NCI-H748 treated with DMSO at 0.1 percent for 48 hours (cell line): ENCODE results near the gene SYNJ2BP.
"Not testable (repeated sequence)": the region's sequence is repeated elsewhere in the genome, so short reads cannot be mapped to it uniquely, and the experiment has no call there.

Experiments
- DNase-seq: peaks from one replicate; lab custom pipeline; 2025; lab: John Stamatoyannopoulos, UW

The SYNJ2BP gene, protein sequence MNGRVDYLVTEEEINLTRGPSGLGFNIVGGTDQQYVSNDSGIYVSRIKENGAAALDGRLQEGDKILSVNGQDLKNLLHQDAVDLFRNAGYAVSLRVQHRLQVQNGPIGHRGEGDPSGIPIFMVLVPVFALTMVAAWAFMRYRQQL

GRCh38 chr14:70416725-70417349 lies at the start of gene SYNJ2BP:
TSS of gene SYNJ2BP (minus strand) at chr14:70417090. CDS start at chr14:70416963, 127 bp downstream.
- peak; percentile 55 for DNase-seq

DNA sequence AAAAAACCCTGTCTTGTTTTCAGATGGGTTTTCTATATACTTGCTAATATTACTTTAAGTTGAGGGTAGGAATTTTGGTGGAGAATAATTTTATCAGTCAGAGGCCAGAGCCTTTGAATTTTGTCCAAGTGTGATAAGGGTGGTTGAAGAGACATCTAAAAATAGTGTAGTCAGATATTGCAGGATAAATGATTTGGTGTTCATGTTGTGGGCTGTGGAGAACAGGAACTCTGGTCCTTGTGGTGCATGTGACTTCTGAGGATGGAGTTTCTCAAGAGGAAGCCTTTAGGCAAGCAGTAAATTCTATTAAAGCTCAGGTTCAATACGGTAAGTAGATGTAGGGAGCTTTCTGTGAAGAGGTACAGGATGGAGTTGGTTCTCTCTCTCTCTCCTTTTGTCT lies 37.8 kb upstream of the SYNJ2BP start:
- no peak for DNase-seq

DNA sequence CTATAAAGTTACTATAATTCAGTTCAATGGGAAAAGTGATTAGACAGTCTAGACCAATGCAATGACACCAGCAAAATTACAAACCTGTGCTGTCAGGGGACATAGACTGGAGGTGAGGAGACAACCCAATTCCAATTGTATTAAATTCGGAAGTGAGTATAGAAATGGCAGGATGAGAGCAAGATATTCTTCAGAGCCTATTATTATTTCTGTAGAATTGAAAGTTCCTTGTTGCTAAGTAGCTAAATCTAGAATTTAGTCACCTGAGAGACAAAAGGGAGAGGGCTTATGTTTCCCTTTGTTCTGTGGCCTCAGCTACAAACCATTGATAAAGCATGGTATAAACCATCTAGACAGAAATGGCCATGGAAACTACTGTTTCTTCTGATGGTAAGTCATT lies 35.0 kb upstream of the SYNJ2BP start, which contains the start of gene ADAM21:
ADAM21 (plus strand) TSS at position 301 of the 400 bp plus-strand sequence. CDS start 5,326 bp downstream, outside the sequence.
- no peak for DNase-seq

DNA sequence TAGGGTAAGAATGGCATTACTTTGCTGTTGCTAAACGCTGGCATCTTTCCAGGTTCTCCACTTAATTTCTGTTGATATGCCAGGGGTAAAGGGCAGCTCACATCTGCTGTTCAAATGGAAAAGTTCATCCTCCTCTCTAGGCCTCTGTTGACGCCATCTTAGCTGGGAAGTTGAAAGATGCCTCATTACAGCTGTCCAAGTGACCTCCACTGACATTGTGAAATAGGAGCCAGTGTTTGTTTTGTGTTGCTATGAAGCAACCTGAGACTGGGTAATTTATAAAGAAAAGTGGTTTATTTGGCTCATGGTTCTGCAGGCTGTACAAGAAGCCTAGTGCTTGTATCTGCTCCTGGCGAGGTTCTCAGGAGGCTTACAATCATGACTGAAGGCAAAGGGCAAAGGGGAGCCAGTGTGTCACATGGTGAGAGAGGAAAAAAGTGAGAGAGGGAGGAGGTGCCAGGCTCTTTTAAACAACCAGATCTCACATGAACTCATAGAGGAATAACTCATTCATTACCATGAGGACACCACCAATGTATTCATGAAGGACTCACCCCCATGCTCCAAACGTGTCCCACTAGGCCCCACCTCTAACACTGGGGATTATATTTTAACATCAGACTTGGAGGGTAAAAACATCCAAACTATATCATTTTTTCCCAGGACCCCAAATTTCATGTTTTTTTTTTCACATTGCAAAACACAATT lies 31.9 kb upstream of the SYNJ2BP start:
- DNase-seq = peak; percentile 13

DNA sequence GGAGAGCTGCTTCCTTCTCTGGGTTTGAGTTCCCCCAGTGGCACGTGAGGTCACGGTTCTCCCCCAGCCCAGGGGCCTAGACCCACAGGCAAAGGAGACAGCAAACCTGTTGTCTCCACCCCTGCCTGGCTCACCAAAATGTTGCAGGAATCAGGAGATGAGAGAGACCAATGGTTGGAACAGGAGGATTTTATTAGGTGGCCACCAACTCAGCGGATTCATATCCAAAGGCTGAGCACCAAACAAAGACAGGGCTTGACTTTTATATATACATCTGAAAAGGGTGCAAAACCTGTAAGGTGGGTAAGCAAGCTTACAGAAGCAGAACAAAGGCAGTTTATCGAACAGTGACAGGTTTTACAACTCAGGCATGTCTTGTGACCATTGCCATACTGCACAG lies 25.9 kb upstream of the SYNJ2BP start:
- no peak for DNase-seq

- DNase-seq = no peak
Observed at GRCh38 chr14:70441641-70442040, 24.8 kb upstream of the SYNJ2BP start.

DNA sequence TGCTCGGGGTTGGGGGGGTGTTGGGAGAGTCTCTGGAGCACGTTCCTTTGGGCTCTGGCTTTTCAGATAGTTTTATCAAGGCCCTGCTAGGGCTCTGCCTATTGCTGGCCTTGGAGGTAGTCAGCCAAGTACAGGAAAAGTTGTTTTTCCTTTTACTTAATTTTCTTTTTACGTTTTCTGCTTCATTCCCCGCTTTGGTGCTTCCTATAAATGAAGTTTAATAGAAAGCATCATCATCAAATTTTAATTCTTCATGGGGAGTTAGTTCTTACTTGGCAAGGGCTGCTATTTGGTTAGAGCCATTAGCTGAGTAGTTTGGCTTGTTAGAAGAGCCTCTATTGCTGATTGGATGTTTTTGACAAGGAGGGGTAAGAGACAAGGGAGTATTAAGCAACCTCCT lies 20.0 kb upstream of the SYNJ2BP start:
- DNase-seq = no peak

DNA sequence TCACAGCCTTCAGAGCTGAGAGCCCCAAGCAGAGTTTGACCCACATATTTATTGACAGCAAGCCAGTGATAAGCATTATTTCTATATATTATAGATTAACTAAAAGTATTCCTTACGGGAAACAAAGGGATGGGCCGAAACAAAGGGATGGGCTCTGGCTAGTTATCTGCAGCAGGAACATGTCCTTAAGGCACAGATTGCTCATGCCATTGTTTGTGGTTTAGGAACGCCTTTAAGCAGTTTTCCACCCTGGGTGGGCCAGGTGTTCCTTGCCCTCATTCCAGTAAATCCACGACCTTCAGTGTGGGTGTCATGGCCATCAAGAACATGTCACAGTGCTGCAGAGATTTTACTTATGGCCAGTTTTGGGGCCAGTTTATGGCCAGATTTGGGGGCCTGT lies 9.7 kb upstream of the SYNJ2BP start:
- not testable (repeated sequence) for DNase-seq

DNA sequence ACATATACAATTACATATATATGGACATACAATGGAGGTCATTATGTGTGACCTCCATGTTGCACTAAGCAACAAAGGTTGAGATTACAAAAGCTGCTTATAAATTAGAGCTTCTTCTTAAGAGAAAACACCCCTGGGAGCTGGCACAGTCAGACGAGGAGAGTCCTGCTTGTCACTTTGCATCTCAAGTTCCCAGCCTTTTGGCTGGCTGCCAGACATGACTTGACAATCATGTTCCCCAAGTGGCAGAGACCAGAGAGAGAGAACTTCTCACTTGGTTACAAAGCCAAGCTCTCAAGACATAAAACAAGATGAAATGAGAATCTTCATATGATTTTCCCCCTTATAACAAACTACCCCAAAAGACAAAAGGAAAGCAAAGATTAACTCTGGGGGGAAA lies 8.5 kb upstream of the SYNJ2BP start:
- DNase-seq = no peak

DNA sequence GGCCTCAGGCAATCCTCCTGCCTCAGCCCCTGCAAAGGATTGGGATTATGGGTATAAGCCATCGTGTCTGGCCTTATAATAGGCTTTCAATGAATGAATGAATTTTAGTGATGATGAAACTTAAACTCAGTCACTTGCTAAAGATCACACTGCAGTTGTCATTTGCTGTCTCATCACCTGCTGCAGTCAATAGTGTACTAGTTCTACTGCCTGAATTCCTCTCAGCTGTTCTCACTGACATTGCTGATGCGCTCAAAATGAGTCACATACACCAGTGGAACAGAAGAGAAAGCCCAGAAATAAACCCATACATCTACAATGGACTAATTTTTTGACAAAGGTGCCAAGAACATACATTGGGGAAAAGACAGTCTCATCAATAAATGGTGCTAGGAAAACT lies 5.6 kb upstream of the SYNJ2BP start:
- no peak for DNase-seq

GRCh38 chr14:70419270-70419931 lies 2.5 kb upstream of the SYNJ2BP start:
- DNase-seq = not testable (repeated sequence)

DNA sequence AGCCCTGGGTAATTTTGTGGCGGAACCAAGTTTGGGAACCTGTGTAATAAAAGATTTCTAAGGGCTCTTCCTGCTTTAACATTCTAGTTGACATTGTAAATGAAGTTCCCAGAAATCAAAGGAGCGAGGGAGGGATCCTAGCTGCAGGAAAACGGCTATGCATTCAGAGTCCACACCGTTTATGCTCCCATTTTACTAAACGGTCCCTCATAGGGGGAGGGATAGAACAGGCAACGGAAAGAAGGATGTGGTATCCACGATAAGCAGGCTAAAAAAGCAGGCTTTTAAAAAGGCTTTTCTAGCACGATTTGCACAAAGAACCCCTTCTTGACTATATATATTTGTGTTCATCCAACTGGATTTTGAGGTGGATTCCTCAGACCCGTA lies 559 bp downstream of the SYNJ2BP start:
- peak; percentile 54 for DNase-seq

GRCh38 chr14:70415788-70416187 lies 1.1 kb downstream of the SYNJ2BP start:
- no peak for DNase-seq

- DNase-seq = no peak
Observed at GRCh38 chr14:70407621-70408020, 9.3 kb downstream of the SYNJ2BP start.

- not testable (repeated sequence) for DNase-seq
Observed at GRCh38 chr14:70406216-70406615, 10.7 kb downstream of the SYNJ2BP start.

DNA sequence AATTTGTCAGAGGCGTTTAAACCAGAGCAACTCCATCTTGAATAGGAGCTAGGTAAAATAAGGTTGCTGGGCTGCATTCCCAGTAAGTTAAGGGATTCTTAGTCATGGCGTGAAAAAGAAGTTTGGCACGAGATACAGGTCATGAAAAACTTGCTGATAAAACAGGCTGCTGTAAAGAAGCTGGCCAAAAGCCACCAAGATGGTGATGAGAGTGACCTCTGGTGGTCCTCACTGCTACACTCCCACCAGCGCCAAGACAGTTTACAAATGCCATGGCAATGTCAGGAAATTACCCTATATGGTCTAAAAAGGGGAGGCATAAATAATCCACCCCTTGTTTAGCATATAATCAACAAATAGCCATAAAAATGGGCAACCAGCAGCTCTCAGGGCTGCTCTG lies 13.6 kb downstream of the SYNJ2BP start:
- not testable (repeated sequence) for DNase-seq

DNA sequence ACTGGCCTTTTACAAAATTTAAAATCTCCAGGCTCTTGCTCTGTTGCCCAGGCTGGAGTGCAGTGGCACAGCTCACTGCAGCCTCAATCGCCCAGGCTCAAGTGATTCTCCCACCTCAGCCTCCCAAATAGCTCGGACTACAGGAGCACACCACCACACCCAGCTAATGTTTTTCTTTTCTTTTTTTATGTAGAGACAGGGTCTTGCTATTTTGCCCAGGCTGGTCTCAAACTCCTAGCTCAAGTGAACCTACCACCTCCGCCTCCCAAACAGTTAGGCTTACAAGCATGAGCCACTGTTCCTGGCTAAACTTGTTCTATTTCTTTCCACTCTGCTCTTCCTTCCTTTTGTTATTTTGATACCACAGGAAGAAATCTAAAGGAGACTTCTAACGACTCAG lies 15.2 kb downstream of the SYNJ2BP start:
- no peak for DNase-seq

GRCh38 chr14:70398706-70399431 lies 18.0 kb downstream of the SYNJ2BP start:
- DNase-seq = no peak

DNA sequence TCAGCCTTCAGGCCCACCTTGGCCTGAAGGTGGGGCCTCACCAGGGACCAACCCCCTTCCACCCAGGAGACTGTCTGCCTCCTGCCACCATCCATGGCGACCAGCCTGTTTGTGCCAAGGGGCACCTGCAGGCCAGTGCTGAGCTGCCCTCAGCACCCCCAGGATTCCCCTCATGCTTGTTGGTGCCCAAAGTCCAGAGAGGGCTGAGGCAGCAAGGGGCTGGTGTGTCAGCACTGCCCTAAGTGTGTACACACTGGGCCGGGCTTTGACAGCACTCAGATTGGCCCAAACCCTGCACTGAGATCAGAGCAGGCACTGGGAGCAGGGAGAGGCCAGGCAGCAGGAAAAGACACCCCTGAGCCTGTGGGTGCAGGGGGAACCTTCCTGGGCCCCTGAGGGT lies 18.6 kb downstream of the SYNJ2BP start:
- DNase-seq = no peak

DNA sequence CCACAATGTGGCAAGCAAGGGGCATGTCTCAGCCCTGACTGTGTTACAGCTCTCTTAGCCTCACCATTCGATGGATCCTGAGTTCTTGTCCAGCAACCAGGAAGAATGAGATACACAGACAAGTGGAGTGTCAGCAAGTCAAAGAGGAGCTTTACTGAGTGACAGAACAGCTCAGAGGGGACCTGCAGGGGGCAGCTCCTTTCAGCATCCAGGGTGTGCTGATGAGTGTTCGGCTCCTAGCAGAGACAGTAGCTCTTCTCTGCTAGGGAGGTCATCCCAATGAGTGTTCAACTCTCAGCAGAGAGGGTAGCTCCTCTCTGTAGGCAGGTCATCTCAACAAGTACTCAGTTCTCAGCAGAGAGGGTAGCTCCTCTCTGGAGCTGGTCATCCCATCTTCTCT lies 19.1 kb downstream of the SYNJ2BP start:
- DNase-seq = no peak

GRCh38 chr14:70394674-70395306 lies 22.1 kb downstream of the SYNJ2BP start:
- DNase-seq = no peak

DNA sequence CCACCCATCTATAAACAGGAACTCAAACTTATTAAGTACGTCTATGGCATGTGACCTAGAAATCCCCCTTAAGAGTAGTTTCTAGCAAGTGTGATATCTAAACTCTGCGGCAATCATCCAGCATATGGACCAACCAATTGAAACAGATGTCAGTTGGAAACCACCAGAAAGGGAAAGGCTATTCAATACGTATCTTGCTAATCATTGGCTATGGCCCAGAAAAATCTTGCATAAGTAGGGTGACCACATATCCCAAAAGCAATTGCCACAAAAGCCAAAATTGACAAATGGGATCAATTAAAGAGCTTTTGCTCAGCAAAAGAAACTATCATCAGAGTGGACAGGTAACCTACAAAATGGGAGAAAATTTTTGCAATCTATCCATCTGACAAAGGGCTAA lies 24.2 kb downstream of the SYNJ2BP start:
- DNase-seq = no peak
